Measurements from ENCODE around the gene ZBTB7C. TPM values are rescaled to one million over a fixed set of nuclear protein-coding genes. Genes with fewer than 3 reads are reported as not detected.

ZBTB7C gene
- total RNA-seq, 1 donor from 2014 or later, result 2.7 TPM

GRCh38 chr18:48142353-48142752, 266.8 kb downstream of the ZBTB7C start:
- Histone ChIP-seq H3K36me3 (no peaks in the 10 kb centered on the region), H3K4me3 (no peak overlapping the region), H3K27me3 (ENCODE audit: low read depth) (no peaks in the 10 kb centered on the region), H3K27ac (replicated peaks) (no peak overlapping the region), H3K4me1 (peaks cover 38% of the 10 kb centered on the region), H3K9me3 (replicated peaks) (no peaks in the 10 kb centered on the region)
- no peak for DNase-seq
- TF ChIP-seq, protein P1, sequence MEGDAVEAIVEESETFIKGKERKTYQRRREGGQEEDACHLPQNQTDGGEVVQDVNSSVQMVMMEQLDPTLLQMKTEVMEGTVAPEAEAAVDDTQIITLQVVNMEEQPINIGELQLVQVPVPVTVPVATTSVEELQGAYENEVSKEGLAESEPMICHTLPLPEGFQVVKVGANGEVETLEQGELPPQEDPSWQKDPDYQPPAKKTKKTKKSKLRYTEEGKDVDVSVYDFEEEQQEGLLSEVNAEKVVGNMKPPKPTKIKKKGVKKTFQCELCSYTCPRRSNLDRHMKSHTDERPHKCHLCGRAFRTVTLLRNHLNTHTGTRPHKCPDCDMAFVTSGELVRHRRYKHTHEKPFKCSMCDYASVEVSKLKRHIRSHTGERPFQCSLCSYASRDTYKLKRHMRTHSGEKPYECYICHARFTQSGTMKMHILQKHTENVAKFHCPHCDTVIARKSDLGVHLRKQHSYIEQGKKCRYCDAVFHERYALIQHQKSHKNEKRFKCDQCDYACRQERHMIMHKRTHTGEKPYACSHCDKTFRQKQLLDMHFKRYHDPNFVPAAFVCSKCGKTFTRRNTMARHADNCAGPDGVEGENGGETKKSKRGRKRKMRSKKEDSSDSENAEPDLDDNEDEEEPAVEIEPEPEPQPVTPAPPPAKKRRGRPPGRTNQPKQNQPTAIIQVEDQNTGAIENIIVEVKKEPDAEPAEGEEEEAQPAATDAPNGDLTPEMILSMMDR (IDR thresholded peaks at IDR 0.05; ENCODE audit: borderline replicate concordance), result no peak
- intact Hi-C loops (cut with micrococcal nuclease), result no loop called here

GRCh38 chr18:48140731-48141130, 268.5 kb downstream of the ZBTB7C start:
- H3K9me3 ChIP-seq (replicated peaks), result no peaks in the 10 kb centered on the region
- peak overlapping the region; percentile 73 for H3K27ac ChIP-seq (replicated peaks)
- intact Hi-C loops (cut with micrococcal nuclease), result no loop called here
- H3K4me1 ChIP-seq, result peaks cover 54% of the 10 kb centered on the region
- H3K27me3 ChIP-seq (ENCODE audit: low read depth), result peaks cover 15% of the 10 kb centered on the region
- no peak for DNase-seq
- TF ChIP-seq, protein P1 (IDR thresholded peaks at IDR 0.05; ENCODE audit: borderline replicate concordance), result no peak
- no peaks in the 10 kb centered on the region for H3K36me3 ChIP-seq
- H3K4me3 ChIP-seq, result no peak overlapping the region

GRCh38 chr18:48139431-48140347, 269.5 kb downstream of the ZBTB7C start:
- peak; percentile 71 for DNase-seq
- Histone ChIP-seq H3K4me1 (peaks cover 58% of the 10 kb centered on the region), H3K36me3 (no peaks in the 10 kb centered on the region), H3K9me3 (replicated peaks) (no peaks in the 10 kb centered on the region), H3K4me3 (no peak overlapping the region), H3K27ac (replicated peaks) (peak overlapping the region; percentile 73), H3K27me3 (ENCODE audit: low read depth) (peaks cover 15% of the 10 kb centered on the region)
- TF ChIP-seq, protein P1 (IDR thresholded peaks at IDR 0.05; ENCODE audit: borderline replicate concordance), result no peak
- intact Hi-C loops (cut with micrococcal nuclease), result no loop called here

DNA sequence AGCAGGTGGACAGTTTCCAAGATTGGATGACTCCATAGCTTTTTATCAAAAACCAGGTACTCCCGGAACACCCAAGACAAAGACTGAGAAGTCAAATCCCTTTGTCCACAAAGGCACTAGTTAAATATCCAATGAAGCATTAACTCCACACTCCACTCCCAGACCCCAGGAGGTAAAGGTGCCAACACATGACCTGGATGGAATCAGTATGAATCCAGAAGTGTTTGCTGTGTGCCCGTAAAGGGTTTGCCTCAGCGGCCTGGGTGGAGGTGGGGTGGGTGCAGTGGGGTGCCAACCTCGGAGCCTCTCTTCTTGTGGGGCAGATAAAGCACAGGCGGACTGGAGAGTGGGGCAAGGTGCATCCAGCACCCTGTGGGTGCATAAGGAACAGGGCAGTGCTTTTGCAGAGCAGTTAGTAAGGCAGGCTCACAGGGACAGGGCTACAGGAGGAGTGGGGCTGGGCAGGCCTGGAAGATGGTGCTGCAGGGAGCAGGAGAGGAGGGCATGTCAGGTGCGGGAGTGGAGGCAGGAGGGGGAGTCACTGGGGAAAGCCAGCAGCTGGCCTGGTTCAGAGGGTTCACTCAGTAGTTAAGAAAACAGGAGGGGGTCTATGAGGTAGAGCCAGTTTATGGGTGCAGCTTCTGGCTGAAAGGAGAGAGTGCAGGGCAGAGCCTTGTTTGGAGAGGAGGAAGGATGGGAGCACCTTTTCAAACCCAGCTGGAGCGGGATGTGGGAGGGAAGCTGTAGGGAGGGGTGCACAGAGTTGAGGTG, 270.3 kb downstream of the ZBTB7C start:
- intact Hi-C loops (cut with micrococcal nuclease), result no loop called here
- peak overlapping the region; percentile 73 for H3K27ac ChIP-seq (replicated peaks)

GRCh38 chr18:48138210-48138609, 271.0 kb downstream of the ZBTB7C start:
- no peak for DNase-seq

More for the DNA sequence above, 270.3 kb downstream of the ZBTB7C start:
- H3K4me1 ChIP-seq, result peaks cover 58% of the 10 kb centered on the region
- DNase-seq, result no peak
- H3K27me3 ChIP-seq (ENCODE audit: low read depth), result peaks cover 15% of the 10 kb centered on the region
- H3K36me3 ChIP-seq, result no peaks in the 10 kb centered on the region
- TF ChIP-seq, protein P1 (IDR thresholded peaks at IDR 0.05; ENCODE audit: borderline replicate concordance), result no peak
- H3K4me3 ChIP-seq, result no peak overlapping the region
- H3K9me3 ChIP-seq (replicated peaks), result no peaks in the 10 kb centered on the region

More at GRCh38 chr18:48138210-48138609, 271.0 kb downstream of the ZBTB7C start:
- Histone ChIP-seq H3K4me1 (peaks cover 58% of the 10 kb centered on the region), H3K9me3 (replicated peaks) (no peaks in the 10 kb centered on the region), H3K27me3 (ENCODE audit: low read depth) (peaks cover 15% of the 10 kb centered on the region), H3K36me3 (no peaks in the 10 kb centered on the region), H3K27ac (replicated peaks) (no peak overlapping the region), H3K4me3 (no peak overlapping the region)
- intact Hi-C loops (cut with micrococcal nuclease), result no loop called here
- TF ChIP-seq, protein P1 (IDR thresholded peaks at IDR 0.05; ENCODE audit: borderline replicate concordance), result no peak

Measured in left ventricle myocardium inferior (tissue), 1 donor.